HL-60 (cell line): Measurements from ENCODE around the gene GORASP1.

ENCODE experiments used
- DNase-seq, 2 experiments: peaks; one replicate each; pipeline ENCODE4 v3.0.0-alpha.2; 2010 to 2020; ENCODE audit warnings: low read depth in 1 of 2, low spot score in 1 of 2
- H3K27ac ChIP-seq: fragments of 250-450 bp; sonication (Bioruptor Pico); replicated peaks from 2 replicates; pipeline ENCODE4 v1.5.1; 2020; ENCODE audit warnings: mild to moderate bottlenecking, moderate library complexity
- H3K27me3 ChIP-seq: fragments of 250-450 bp; sonication (Bioruptor Pico); 2 replicates; pipeline ENCODE4 v1.5.1; 2021; ENCODE audit warnings: mild to moderate bottlenecking, moderate library complexity; ENCODE audit not compliant: insufficient read depth, poor library complexity, severe bottlenecking
- H3K4me3 ChIP-seq: replicated peaks from 2 replicates; pipeline ENCODE4 v1.5.1; 2011; ENCODE audit warnings: mild to moderate bottlenecking, control low read depth, low read length; ENCODE audit not compliant: insufficient read depth
- CTCF ChIP-seq: IDR thresholded peaks from one replicate; pipeline ENCODE4 v1.5.1; 2011; ENCODE audit warnings: low read length, control low read depth, inconsistent platforms; ENCODE audit not compliant: insufficient read depth
- GABPA ChIP-seq: IDR thresholded peaks from 2 replicates; pipeline ENCODE4 v1.6.1; 2012; ENCODE audit warnings: low read depth
- POLR2AphosphoS5 ChIP-seq: IDR thresholded peaks from 2 replicates; pipeline ENCODE4 v1.6.1; 2012; ENCODE audit warnings: low read depth
- REST ChIP-seq: IDR thresholded peaks from 2 replicates; pipeline ENCODE4 v1.6.1; 2012; ENCODE audit warnings: low read depth; ENCODE audit not compliant: insufficient replicate concordance
- SPI1 ChIP-seq: IDR thresholded peaks from 2 replicates; pipeline ENCODE4 v1.6.1; 2012; ENCODE audit warnings: low read depth, mild to moderate bottlenecking, borderline replicate concordance

The GORASP1 gene

GRCh38 chr3:39144748-39145380 is 37.4 kb upstream of the GORASP1 start:
- no peaks in the 10 kb centered on the region for H3K27me3 ChIP-seq
- no peak for TF ChIP-seq REST
- no peak for TF ChIP-seq GABPA
- no peak for TF ChIP-seq CTCF
- no peak for TF ChIP-seq POLR2AphosphoS5
- no peak for TF ChIP-seq SPI1
- no peak overlapping the region for H3K4me3 ChIP-seq
- DNase-seq = no peak
- H3K27ac ChIP-seq = no peak overlapping the region

- no peak overlapping the region for H3K4me3 ChIP-seq
- H3K27ac ChIP-seq = no peak overlapping the region
- no peaks in the 10 kb centered on the region for H3K27me3 ChIP-seq
- no peak for DNase-seq
- TF ChIP-seq SPI1 (no peak), GABPA (no peak), REST (no peak)
These were observed 36.8 kb upstream of the GORASP1 start for GRCh38 chr3:39144095-39144747.

GRCh38 chr3:39143051-39143885 is 35.8 kb upstream of the GORASP1 start:
- TF ChIP-seq GABPA (no peak), REST (no peak), POLR2AphosphoS5 (no peak), SPI1 (no peak), CTCF (no peak)
- no peak overlapping the region for H3K27ac ChIP-seq
- H3K27me3 ChIP-seq = no peaks in the 10 kb centered on the region
- DNase-seq = no peak
- no peak overlapping the region for H3K4me3 ChIP-seq
